DMS53 treated with DMSO at 0.1 percent for 48 hours (cell line): ENCODE measurements around the gene OCIAD2.
"Not testable (repeated sequence)": the region's sequence is repeated elsewhere in the genome, so short reads cannot be mapped to it uniquely, and the experiment has no call there.

Experiments
- DNase-seq: peaks from one replicate; lab custom pipeline; 2025; ENCODE audit not compliant: unreplicated experiment; lab: John Stamatoyannopoulos, UW

Gene OCIAD2

GRCh38 chr4:48907706-48908477, 1.3 kb upstream of the OCIAD2 start:
- DNase-seq = no peak

- peak; percentile 62 for DNase-seq
Observed at GRCh38 chr4:48905363-48906015, 1.1 kb downstream of the OCIAD2 start.

- no peak for DNase-seq
Observed at GRCh38 chr4:48904541-48905142, 1.9 kb downstream of the OCIAD2 start.

- DNase-seq = no peak
Observed at GRCh38 chr4:48904101-48904500, 2.5 kb downstream of the OCIAD2 start.

GRCh38 chr4:48902266-48902665, 4.3 kb downstream of the OCIAD2 start:
- no peak for DNase-seq

- DNase-seq = no peak
Observed at GRCh38 chr4:48901196-48901595, 5.4 kb downstream of the OCIAD2 start.

GRCh38 chr4:48899950-48900349, 6.6 kb downstream of the OCIAD2 start:
- DNase-seq = no peak

- no peak for DNase-seq
Observed at GRCh38 chr4:48899432-48899749, 7.2 kb downstream of the OCIAD2 start.

- no peak for DNase-seq
Observed at GRCh38 chr4:48898733-48899431, 7.7 kb downstream of the OCIAD2 start.

GRCh38 chr4:48896845-48897244, 9.7 kb downstream of the OCIAD2 start:
- no peak for DNase-seq

- DNase-seq = no peak
Observed at GRCh38 chr4:48891028-48891619, 15.4 kb downstream of the OCIAD2 start.

GRCh38 chr4:48889750-48890149, 16.8 kb downstream of the OCIAD2 start:
- not testable (repeated sequence) for DNase-seq

- DNase-seq = not testable (repeated sequence)
Observed at GRCh38 chr4:48881646-48882045, 24.9 kb downstream of the OCIAD2 start.

GRCh38 chr4:48879561-48880442, 26.8 kb downstream of the OCIAD2 start:
- DNase-seq = no peak

- DNase-seq = no peak
Observed at GRCh38 chr4:48877827-48878535, 28.6 kb downstream of the OCIAD2 start.

GRCh38 chr4:48864696-48865095, 41.9 kb downstream of the OCIAD2 start:
- DNase-seq = not testable (repeated sequence)

- no peak for DNase-seq
Observed at GRCh38 chr4:48863728-48864127, 42.8 kb downstream of the OCIAD2 start.

- no peak for DNase-seq
Observed at GRCh38 chr4:48862661-48863060, 43.9 kb downstream of the OCIAD2 start.

- DNase-seq = no peak
Observed at GRCh38 chr4:48862038-48862437, 44.5 kb downstream of the OCIAD2 start.

- no peak for DNase-seq
Observed at GRCh38 chr4:48858130-48858529, 48.4 kb downstream of the OCIAD2 start.
